OCI-LY1 (cell line): ENCODE data around the gene VTI1B.

ENCODE experiments used
- H2AFZ ChIP-seq: fragments of 200-600 bp; sonication (generic), shearing (Covaris generic); 2 replicates; pipeline ENCODE4 v1.6.0; 2014; ENCODE audit warnings: antibody characterized with exemption, mild to moderate bottlenecking, low read length
- H3F3A ChIP-seq: fragments of 200-600 bp; sonication (generic), shearing (Covaris generic); 2 replicates; pipeline ENCODE4 v1.6.0; 2014; ENCODE audit warnings: mild to moderate bottlenecking, antibody characterized with exemption, low read length, moderate library complexity; ENCODE audit not compliant: insufficient read depth
- H3K27ac ChIP-seq: fragments of 200-600 bp; sonication (generic); 2 replicates; pipeline ENCODE4 v1.5.1; 2014; ENCODE audit warnings: low read length, mixed run types, mild to moderate bottlenecking, low read depth; ENCODE audit not compliant: poor library complexity, severe bottlenecking
- H3K27me3 ChIP-seq: fragments of 200-600 bp; sonication (generic); 2 replicates; pipeline ENCODE4 v1.6.0; 2014; ENCODE audit warnings: antibody characterized with exemption, mild to moderate bottlenecking, low read length, moderate library complexity; ENCODE audit not compliant: insufficient read depth
- H3K36me3 ChIP-seq: fragments of 200-600 bp; sonication (generic); 2 replicates; pipeline ENCODE4 v1.6.1; 2014; ENCODE audit warnings: mild to moderate bottlenecking, antibody characterized with exemption, low read length, moderate library complexity, mixed read lengths; ENCODE audit not compliant: insufficient read depth
- H3K4me1 ChIP-seq: fragments of 200-600 bp; sonication (generic); 2 replicates; pipeline ENCODE4 v1.5.1; 2014; ENCODE audit warnings: mild to moderate bottlenecking, low read length, moderate library complexity; ENCODE audit not compliant: insufficient read depth, severe bottlenecking
- H3K4me2 ChIP-seq: fragments of 200-600 bp; sonication (generic), shearing (Covaris generic); 2 replicates; pipeline ENCODE4 v1.6.1; 2014; ENCODE audit warnings: low read length
- H3K4me3 ChIP-seq: fragments of 200-600 bp; sonication (generic); 2 replicates; pipeline ENCODE4 v1.5.1; 2014; ENCODE audit warnings: low read length, low read depth, mild to moderate bottlenecking, mixed read lengths; ENCODE audit not compliant: poor library complexity, severe bottlenecking
- H3K79me2 ChIP-seq: fragments of 200-600 bp; shearing (Covaris generic); 2 replicates; pipeline ENCODE4 v1.6.1; 2016; ENCODE audit warnings: mixed run types, low read length, mixed read lengths; ENCODE audit not compliant: insufficient read depth
- H3K9ac ChIP-seq: fragments of 200-600 bp; sonication (generic), shearing (Covaris generic); 2 replicates; pipeline ENCODE4 v1.6.1; 2014; ENCODE audit warnings: mild to moderate bottlenecking, low read length, mixed read lengths
- H3K9me2 ChIP-seq: fragments of 200-600 bp; sonication (generic), shearing (Covaris generic); 2 replicates; pipeline ENCODE4 v1.6.1; 2014; ENCODE audit warnings: low read depth, mild to moderate bottlenecking, low read length, mixed read lengths
- H3K9me3 ChIP-seq: fragments of 200-600 bp; shearing (Covaris generic); 2 replicates; pipeline ENCODE4 v1.6.1; 2014; ENCODE audit warnings: low read length, mixed read lengths
- H4K20me1 ChIP-seq: fragments of 200-600 bp; sonication (generic), shearing (Covaris generic); 2 replicates; pipeline ENCODE4 v1.6.0; 2016; ENCODE audit warnings: mild to moderate bottlenecking, low read length; ENCODE audit not compliant: insufficient read depth
- EZH2 ChIP-seq: fragments of 200-600 bp; sonication (generic), shearing (Covaris generic); IDR thresholded peaks from 2 replicates; pipeline ENCODE4 v1.8.0; 2017; ENCODE audit warnings: borderline replicate concordance, mixed run types, mild to moderate bottlenecking, antibody characterized with exemption, low read length, moderate library complexity, mixed read lengths
- TF ChIP-seq, protein P1 (sequence below): fragments of 200-600 bp; sonication (generic), shearing (Covaris generic); IDR thresholded peaks from 2 replicates; pipeline ENCODE4 v1.5.1; 2017; ENCODE audit warnings: mild to moderate bottlenecking, antibody characterized with exemption, low read length, moderate library complexity, mixed read lengths

VTI1B gene

DNA sequence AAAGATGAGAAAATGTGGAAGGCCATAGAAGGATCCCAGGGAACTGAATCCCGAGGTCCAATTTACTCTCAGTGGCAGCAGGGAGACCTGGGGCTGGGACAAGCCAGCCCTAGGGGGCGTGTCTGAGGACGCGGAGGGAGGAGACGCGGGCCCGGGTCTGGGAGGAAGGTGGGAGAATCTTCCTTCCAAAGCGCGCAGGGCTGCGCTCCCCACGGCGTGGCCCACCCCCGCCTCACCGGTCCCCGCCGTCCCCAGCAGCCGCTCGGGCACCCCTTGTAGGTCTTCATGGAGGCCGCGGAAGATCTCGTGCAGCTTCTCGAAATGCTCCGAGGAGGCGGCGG lies 323 bp downstream of the VTI1B start:
- H3K4me1 ChIP-seq: peaks cover 29% of the 10 kb centered on the region
- H4K20me1 ChIP-seq: 0 out of 2 replicates have a peak, but pooled peaks cover 3% of the 10 kb centered on the region
- peaks cover 28% of the 10 kb centered on the region for H3K36me3 ChIP-seq
- no peaks in the 10 kb centered on the region for H3K27me3 ChIP-seq
- peaks cover 29% of the 10 kb centered on the region for H3K79me2 ChIP-seq
- no peak overlapping the region for H3K27ac ChIP-seq
- H3K4me2 ChIP-seq: peak overlapping the region; percentile 99
- peak overlapping the region; percentile 81 for H3K4me3 ChIP-seq
- H3F3A ChIP-seq: no peaks in the 10 kb centered on the region; the same call in 1 of the 2 replicates
- TF ChIP-seq, protein P1, sequence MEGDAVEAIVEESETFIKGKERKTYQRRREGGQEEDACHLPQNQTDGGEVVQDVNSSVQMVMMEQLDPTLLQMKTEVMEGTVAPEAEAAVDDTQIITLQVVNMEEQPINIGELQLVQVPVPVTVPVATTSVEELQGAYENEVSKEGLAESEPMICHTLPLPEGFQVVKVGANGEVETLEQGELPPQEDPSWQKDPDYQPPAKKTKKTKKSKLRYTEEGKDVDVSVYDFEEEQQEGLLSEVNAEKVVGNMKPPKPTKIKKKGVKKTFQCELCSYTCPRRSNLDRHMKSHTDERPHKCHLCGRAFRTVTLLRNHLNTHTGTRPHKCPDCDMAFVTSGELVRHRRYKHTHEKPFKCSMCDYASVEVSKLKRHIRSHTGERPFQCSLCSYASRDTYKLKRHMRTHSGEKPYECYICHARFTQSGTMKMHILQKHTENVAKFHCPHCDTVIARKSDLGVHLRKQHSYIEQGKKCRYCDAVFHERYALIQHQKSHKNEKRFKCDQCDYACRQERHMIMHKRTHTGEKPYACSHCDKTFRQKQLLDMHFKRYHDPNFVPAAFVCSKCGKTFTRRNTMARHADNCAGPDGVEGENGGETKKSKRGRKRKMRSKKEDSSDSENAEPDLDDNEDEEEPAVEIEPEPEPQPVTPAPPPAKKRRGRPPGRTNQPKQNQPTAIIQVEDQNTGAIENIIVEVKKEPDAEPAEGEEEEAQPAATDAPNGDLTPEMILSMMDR: peak; percentile 24; the same call in 1 of the 2 replicates
- no peak for TF ChIP-seq EZH2
- H3K9me3 ChIP-seq: no peaks in the 10 kb centered on the region
- no peaks in the 10 kb centered on the region for H3K9me2 ChIP-seq
- peak overlapping the region; percentile 84 for H3K9ac ChIP-seq
- no peak overlapping the region for H2AFZ ChIP-seq

DNA sequence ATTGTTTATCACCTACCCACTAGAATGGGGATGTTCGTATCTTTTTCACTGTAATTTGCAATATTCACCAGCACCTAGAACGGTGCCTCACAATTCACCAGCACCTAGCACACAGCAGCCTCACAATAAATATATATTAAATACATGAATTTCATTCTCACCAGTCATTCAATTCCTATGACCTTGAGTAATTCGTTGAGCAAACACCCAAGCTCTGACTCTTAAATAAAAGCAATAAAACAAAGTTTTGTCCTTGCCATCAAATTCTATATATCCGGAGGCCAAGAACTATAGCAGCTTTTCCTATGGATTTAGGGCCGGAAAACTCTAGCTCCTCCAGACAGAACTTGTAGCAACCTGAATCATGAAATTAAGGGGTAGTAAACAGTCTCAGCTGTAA lies 981 bp downstream of the VTI1B start:
- Histone ChIP-seq H3F3A (no peaks in the 10 kb centered on the region; the same call in 1 of the 2 replicates), H3K9ac (peak overlapping the region; percentile 84), H3K9me3 (no peaks in the 10 kb centered on the region), H3K9me2 (no peaks in the 10 kb centered on the region), H3K27ac (no peak overlapping the region), H2AFZ (no peak overlapping the region), H4K20me1 (0 out of 2 replicates have a peak, but pooled peaks cover 3% of the 10 kb centered on the region), H3K36me3 (peaks cover 22% of the 10 kb centered on the region), H3K79me2 (peaks cover 29% of the 10 kb centered on the region), H3K4me2 (peak overlapping the region; percentile 99), H3K4me3 (peak overlapping the region; percentile 81), H3K27me3 (no peaks in the 10 kb centered on the region), H3K4me1 (peaks cover 29% of the 10 kb centered on the region)
- no peak for TF ChIP-seq EZH2
- TF ChIP-seq, protein P1: no peak

DNA sequence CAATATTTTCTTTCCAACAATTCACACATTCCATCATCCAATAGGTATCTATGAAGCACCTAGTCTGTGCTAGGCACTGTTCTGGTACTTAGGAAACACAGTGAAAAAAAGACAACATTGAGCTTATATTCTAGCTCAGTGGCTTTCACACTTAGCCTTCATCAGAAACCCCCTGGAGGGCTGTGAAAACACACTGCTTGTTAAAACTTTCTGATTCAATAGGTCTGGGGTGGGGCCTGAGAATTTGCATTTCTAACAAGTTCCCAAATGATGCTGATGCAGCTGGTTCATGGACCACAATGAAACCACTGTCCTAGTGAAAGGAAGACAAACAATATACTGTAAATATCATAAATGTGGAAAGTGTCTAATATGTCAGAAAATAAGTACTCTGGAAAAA lies 5.9 kb downstream of the VTI1B start:
- Histone ChIP-seq H3K4me3 (no peak overlapping the region), H3K4me1 (peaks cover 25% of the 10 kb centered on the region), H3K9me3 (no peaks in the 10 kb centered on the region), H3K9ac (no peak overlapping the region), H3K9me2 (no peaks in the 10 kb centered on the region), H2AFZ (no peak overlapping the region), H3K27ac (no peak overlapping the region), H3K36me3 (no peaks in the 10 kb centered on the region), H4K20me1 (no peaks in the 10 kb centered on the region), H3K27me3 (no peaks in the 10 kb centered on the region), H3K79me2 (peaks cover 51% of the 10 kb centered on the region), H3K4me2 (no peak overlapping the region), H3F3A (no peaks in the 10 kb centered on the region)
- TF ChIP-seq EZH2: no peak
- TF ChIP-seq, protein P1: no peak
